Panc1 (cell line): Measurements from ENCODE around the gene GRSF1. TPM values are rescaled to one million over a fixed set of nuclear protein-coding genes. Genes with fewer than 3 reads are reported as not detected.

Source experiments
- ATAC-seq: fragments of 200-7000 bp; cut with Tn5 transposase; 2 replicates; pipeline ENCODE4 v1.9.1; 2020; ENCODE audit warnings: mild to moderate bottlenecking, moderate library complexity
- BruUV-seq: library from RNA; stranded (reverse); fragments of 400-500 nt; replicated peaks from 2 replicates; lab custom pipeline; 2021; lab: Mats Ljungman, UMichigan
- CTCF ChIA-PET: fragments of 300-600 bp; sonication (Branson Sonifier 250); formaldehyde crosslinking; loops from one replicate; lab custom pipeline; 2022; ENCODE audit warnings: antibody characterized with exemption; lab: Charles Lee
- POLR2A ChIA-PET: fragments of 300-600 bp; sonication (Branson Sonifier 250); formaldehyde crosslinking; loops from one replicate; lab custom pipeline; 2022; ENCODE audit warnings: antibody characterized with exemption; lab: Charles Lee
- DNase-seq: peaks from one replicate; pipeline ENCODE4 v3.0.0-alpha.2; 2010; ENCODE audit warnings: low read depth, low spot score
- H3K27ac ChIP-seq: 2 replicates; pipeline ENCODE4 v1.5.1; 2011; ENCODE audit warnings: mild to moderate bottlenecking, low read length, inconsistent platforms
- H3K27me3 ChIP-seq: fragments of 200-500 bp; sonication (Bioruptor generic); 2 replicates; pipeline ENCODE4 v1.6.0; 2014; ENCODE audit warnings: low read length, inconsistent platforms; ENCODE audit not compliant: control insufficient read depth, insufficient read depth
- H3K36me3 ChIP-seq: fragments of 200-500 bp; sonication (Bioruptor generic); 2 replicates; pipeline ENCODE4 v1.5.1; 2014; ENCODE audit warnings: inconsistent platforms, mild to moderate bottlenecking, low read length, moderate library complexity; ENCODE audit not compliant: control insufficient read depth, insufficient read depth
- H3K4me1 ChIP-seq: 2 replicates; pipeline ENCODE4 v1.5.1; 2011; ENCODE audit warnings: inconsistent platforms, mild to moderate bottlenecking, low read length, moderate library complexity; ENCODE audit not compliant: control insufficient read depth, insufficient read depth
- H3K4me3 ChIP-seq, 2 experiments: 2 replicates each; pipeline ENCODE4 v1.5.1; 2011 to 2012; ENCODE audit warnings: low read depth in 2 of 2, low read length in 2 of 2, mild to moderate bottlenecking in 2 of 2, inconsistent platforms in 1 of 2, moderate library complexity in 1 of 2
- H3K9me3 ChIP-seq: fragments of 200-500 bp; sonication (Bioruptor generic); 2 replicates; pipeline ENCODE4 v1.5.1; 2014; ENCODE audit warnings: low read depth, mild to moderate bottlenecking, inconsistent platforms, low read length, moderate library complexity; ENCODE audit not compliant: control insufficient read depth, insufficient read depth
- CTCF ChIP-seq: fragments of 450-650 bp; IDR thresholded peaks from 2 replicates; pipeline ENCODE4 v1.5.1; 2017; ENCODE audit warnings: mild to moderate bottlenecking
- POLR2AphosphoS5 ChIP-seq: IDR thresholded peaks from 2 replicates; pipeline ENCODE4 v1.6.1; 2012; ENCODE audit warnings: mild to moderate bottlenecking, low read depth, low read length, moderate library complexity
- REST ChIP-seq, 2 experiments: IDR thresholded peaks; 2 replicates each; pipeline ENCODE4 v1.6.1; 2011 to 2012; ENCODE audit warnings: low read depth in 2 of 2, control low read depth in 1 of 2, low read length in 1 of 2, mild to moderate bottlenecking in 1 of 2, moderate library complexity in 1 of 2; ENCODE audit not compliant: insufficient read depth in 1 of 2
- SIN3A ChIP-seq: IDR thresholded peaks from 2 replicates; pipeline ENCODE4 v1.6.1; 2012; ENCODE audit warnings: low read depth, mild to moderate bottlenecking, low read length, moderate library complexity, borderline replicate concordance; ENCODE audit not compliant: insufficient read depth
- TCF7L2 ChIP-seq: IDR thresholded peaks from 2 replicates; pipeline ENCODE4 v1.6.1; 2011; ENCODE audit warnings: mild to moderate bottlenecking, low read depth, low read length, inconsistent platforms
- in situ Hi-C: cut with HindIII; loops from 2 replicates; pipeline ENCODE4 v1.10.0; 2016; ENCODE audit warnings: low sequenced_read_pairs, low pct_unique_long_range_greater_than_20kb
- intact Hi-C: fragments of 100-400 bp; cut with micrococcal nuclease; formaldehyde crosslinking; loops from one replicate; pipeline ENCODE4 v1.10.0; 2022; ENCODE audit not compliant: unreplicated experiment
- total RNA-seq: library from RNA; stranded (reverse); gene quantifications from one replicate; pipeline ENCODE4 v1.2.1, GENCODE V29; 2021; ENCODE audit not compliant: unreplicated experiment

Gene GRSF1
- total RNA-seq, 1 experiment from 2014 or later: 59.9 TPM

- H3K27me3 ChIP-seq: no peaks in the 10 kb centered on the region
- no TSS peak for BruUV-seq
- H3K9me3 ChIP-seq: no peaks in the 10 kb centered on the region
- POLR2A ChIA-PET: no interaction called here
- DNase-seq (no peak), ATAC-seq (no peak)
- in situ Hi-C loops (no loop called here), intact Hi-C loops (no loop called here)
- TF ChIP-seq REST (IDR thresholded peaks at IDR 0.05; ENCODE audit: insufficient read depth in 1 of 2, low read depth in 2 of 2, low read length in 1 of 2): no peak
- TF ChIP-seq TCF7L2: no peak
- no peak for TF ChIP-seq POLR2AphosphoS5
- TF ChIP-seq SIN3A: no peak
- no peak for TF ChIP-seq CTCF
- H3K4me3 ChIP-seq: no peak overlapping the region
- CTCF ChIA-PET: no interaction called here
- no peaks in the 10 kb centered on the region for H3K36me3 ChIP-seq
- H3K27ac ChIP-seq: no peak overlapping the region
- no peaks in the 10 kb centered on the region for H3K4me1 ChIP-seq
These were observed 15.8 kb upstream of the GRSF1 start for GRCh38 chr4:70855464-70855863.

- in situ Hi-C loops (no loop called here), intact Hi-C loops (no loop called here)
- Histone ChIP-seq H3K4me3 (no peak overlapping the region), H3K9me3 (no peaks in the 10 kb centered on the region), H3K4me1 (no peaks in the 10 kb centered on the region), H3K36me3 (no peaks in the 10 kb centered on the region), H3K27me3 (no peaks in the 10 kb centered on the region), H3K27ac (no peak overlapping the region)
- POLR2A ChIA-PET: no interaction called here
- ATAC-seq (no peak), DNase-seq (no peak)
- BruUV-seq: no TSS peak
- TF ChIP-seq POLR2AphosphoS5 (no peak), SIN3A (no peak), CTCF (no peak), REST (IDR thresholded peaks at IDR 0.05; ENCODE audit: insufficient read depth in 1 of 2, low read depth in 2 of 2, low read length in 1 of 2) (no peak), TCF7L2 (no peak)
- CTCF ChIA-PET: no interaction called here
These were observed 9.6 kb upstream of the GRSF1 start for GRCh38 chr4:70849291-70849690.
